ENCODE data around the gene EFNA4. TPM values are rescaled to one million over a fixed set of nuclear protein-coding genes. Genes with fewer than 3 reads are reported as not detected.

Gene EFNA4
- total RNA-seq, 1 experiment from 2014 or later: 36.7 TPM

- ATAC-seq (peak; percentile 0), DNase-seq (no peak)
- peak overlapping the region; percentile 99 for H3K4me2 ChIP-seq (ENCODE audit: low read length)
- H3F3A ChIP-seq (ENCODE audit: low read length, unreplicated experiment): peaks cover 8% of the 10 kb centered on the region
- H3K79me2 ChIP-seq (ENCODE audit: low read length): peaks cover 35% of the 10 kb centered on the region
- H3K27ac ChIP-seq (ENCODE audit: low read length): peak overlapping the region; percentile 67
- TSS peak; percentile 61 for BruUV-seq (replicated peaks)
- peaks cover 3% of the 10 kb centered on the region; the same call in 1 of the 2 replicates for H4K20me1 ChIP-seq (ENCODE audit: low read length)
- peaks cover 33% of the 10 kb centered on the region for H3K4me1 ChIP-seq (ENCODE audit: insufficient read depth, low read length)
- H3K4me3 ChIP-seq (ENCODE audit: low read length): peak overlapping the region; percentile 95
- intact Hi-C loops (cut with micrococcal nuclease): loop anchor here (2.0 to 5.0 kb wide), 2 partner anchors 34 to 49 kb away; partner anchors contain the start of gene ZBTB7B
- H3K9me2 ChIP-seq (replicated peaks; ENCODE audit: low read length): no peaks in the 10 kb centered on the region
- H3K27me3 ChIP-seq (ENCODE audit: low read length): no peaks in the 10 kb centered on the region
- no peak for TF ChIP-seq EZH2 (IDR thresholded peaks at IDR 0.05; ENCODE audit: low read length, unreplicated experiment)
- TF ChIP-seq, protein P1, sequence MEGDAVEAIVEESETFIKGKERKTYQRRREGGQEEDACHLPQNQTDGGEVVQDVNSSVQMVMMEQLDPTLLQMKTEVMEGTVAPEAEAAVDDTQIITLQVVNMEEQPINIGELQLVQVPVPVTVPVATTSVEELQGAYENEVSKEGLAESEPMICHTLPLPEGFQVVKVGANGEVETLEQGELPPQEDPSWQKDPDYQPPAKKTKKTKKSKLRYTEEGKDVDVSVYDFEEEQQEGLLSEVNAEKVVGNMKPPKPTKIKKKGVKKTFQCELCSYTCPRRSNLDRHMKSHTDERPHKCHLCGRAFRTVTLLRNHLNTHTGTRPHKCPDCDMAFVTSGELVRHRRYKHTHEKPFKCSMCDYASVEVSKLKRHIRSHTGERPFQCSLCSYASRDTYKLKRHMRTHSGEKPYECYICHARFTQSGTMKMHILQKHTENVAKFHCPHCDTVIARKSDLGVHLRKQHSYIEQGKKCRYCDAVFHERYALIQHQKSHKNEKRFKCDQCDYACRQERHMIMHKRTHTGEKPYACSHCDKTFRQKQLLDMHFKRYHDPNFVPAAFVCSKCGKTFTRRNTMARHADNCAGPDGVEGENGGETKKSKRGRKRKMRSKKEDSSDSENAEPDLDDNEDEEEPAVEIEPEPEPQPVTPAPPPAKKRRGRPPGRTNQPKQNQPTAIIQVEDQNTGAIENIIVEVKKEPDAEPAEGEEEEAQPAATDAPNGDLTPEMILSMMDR (conservative IDR thresholded peaks at IDR 0.05; ENCODE audit: low read depth, low read length): no peak
- TF ChIP-seq EZH2phosphoT487 (IDR thresholded peaks at IDR 0.05; ENCODE audit: borderline replicate concordance, low read length): no peak
- ChIA-PET POLR2A (ENCODE audit: unreplicated experiment) (interaction anchor here (0.5 to 1.1 kb wide), 4 partner anchors 23 to 78 kb away, joined by 3 to 14 read pairs (median 9); no protein-coding TSS in a partner anchor), CTCF (interaction anchor here (0.6 to 3.4 kb wide), 11 partner anchors 13 to 722 kb away, joined by 3 to 41 read pairs (median 4); partner anchors contain the start of gene KRTCAP2)
- peaks cover 25% of the 10 kb centered on the region for H3K36me3 ChIP-seq (ENCODE audit: low read depth, low read length)
- H3K9ac ChIP-seq (ENCODE audit: low read length): peak overlapping the region; percentile 87
- no peaks in the 10 kb centered on the region for H3K9me3 ChIP-seq (ENCODE audit: low read length)
- peak overlapping the region; percentile 81 for H2AFZ ChIP-seq (ENCODE audit: low read length)
These were observed 12.2 kb upstream of the EFNA4 start for GRCh38 chr1:155051342-155051776.

DNA sequence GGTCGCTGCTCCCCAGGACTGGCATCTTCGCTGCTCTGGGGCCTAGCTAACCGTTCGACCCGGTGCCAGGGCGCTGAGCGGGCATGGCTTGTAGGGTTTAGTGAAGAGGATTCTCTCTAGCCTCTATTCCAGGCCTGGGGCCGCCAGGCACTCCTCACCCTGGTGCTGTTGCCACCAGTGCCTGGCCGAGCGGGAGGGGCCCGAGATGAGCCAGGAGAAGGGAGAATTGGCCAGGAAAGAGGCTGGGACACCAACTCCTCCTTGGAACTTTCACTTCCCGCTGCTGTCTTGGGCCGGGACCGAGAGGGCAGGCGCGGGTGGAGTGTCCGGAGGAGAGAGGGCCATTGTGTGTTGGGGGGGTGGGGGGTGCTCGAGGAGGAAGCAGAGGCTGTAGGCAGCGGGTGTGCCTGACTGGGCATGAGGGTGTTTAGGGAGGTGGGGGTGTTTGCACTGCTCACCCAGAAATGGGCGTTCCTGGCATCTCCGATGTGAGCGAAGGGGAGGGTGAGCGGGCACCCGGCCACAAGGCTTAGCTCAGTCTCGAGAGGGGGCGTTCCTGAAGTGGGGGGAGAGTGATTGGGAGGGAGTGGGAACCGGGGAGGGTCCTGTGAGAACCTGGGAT is 11.7 kb upstream of the EFNA4 start:
- Histone ChIP-seq H3K9ac (ENCODE audit: low read length) (peak overlapping the region; percentile 87), H3K27me3 (ENCODE audit: low read length) (no peaks in the 10 kb centered on the region), H2AFZ (ENCODE audit: low read length) (peak overlapping the region; percentile 81), H3K9me2 (replicated peaks; ENCODE audit: low read length) (no peaks in the 10 kb centered on the region), H3F3A (ENCODE audit: low read length, unreplicated experiment) (peaks cover 8% of the 10 kb centered on the region), H3K36me3 (ENCODE audit: low read depth, low read length) (peaks cover 30% of the 10 kb centered on the region), H3K4me2 (ENCODE audit: low read length) (peak overlapping the region; percentile 99), H3K9me3 (ENCODE audit: low read length) (no peaks in the 10 kb centered on the region), H3K4me1 (ENCODE audit: insufficient read depth, low read length) (peaks cover 33% of the 10 kb centered on the region), H3K79me2 (ENCODE audit: low read length) (peaks cover 35% of the 10 kb centered on the region), H3K4me3 (ENCODE audit: low read length) (peak overlapping the region; percentile 95), H4K20me1 (ENCODE audit: low read length) (peaks cover 3% of the 10 kb centered on the region; the same call in 1 of the 2 replicates), H3K27ac (ENCODE audit: low read length) (peak overlapping the region; percentile 67)
- DNase-seq (peak; percentile 77), ATAC-seq (peak; percentile 33)
- ChIA-PET CTCF (interaction anchor here (0.6 to 3.4 kb wide), 9 partner anchors 14 to 739 kb away, joined by 3 to 41 read pairs (median 6); partner anchors contain the start of gene KRTCAP2), POLR2A (ENCODE audit: unreplicated experiment) (interaction anchor here (0.6 to 0.7 kb wide), 2 partner anchors 23 to 34 kb away, joined by 15 to 27 read pairs; no protein-coding TSS in a partner anchor)
- intact Hi-C loops (cut with micrococcal nuclease): loop anchor here (2.0 to 5.0 kb wide), 2 partner anchors 35 to 49 kb away; partner anchors contain the start of gene ZBTB7B
- TF ChIP-seq EZH2 (IDR thresholded peaks at IDR 0.05; ENCODE audit: low read length, unreplicated experiment): no peak
- no peak for TF ChIP-seq EZH2phosphoT487 (IDR thresholded peaks at IDR 0.05; ENCODE audit: borderline replicate concordance, low read length)
- TF ChIP-seq, protein P1 (conservative IDR thresholded peaks at IDR 0.05; ENCODE audit: low read depth, low read length): no peak
- BruUV-seq (replicated peaks): TSS peak; percentile 63

All from PC-3 (cell line).